Kidney capillary endothelial cell (primary cell): ENCODE data around the gene TWSG1.

Source experiments
- DNase-seq: peaks from one replicate; pipeline ENCODE4 v3.0.0-alpha.2; 2018; ENCODE audit warnings: low spot score

The TWSG1 gene

GRCh38 chr18:9334329-9334972 lies at the start of gene TWSG1:
TWSG1 (plus strand) TSS chr18:9334773; CDS start chr18:9337230, 2,457 bp downstream.
- peak; percentile 73 for DNase-seq

GRCh38 chr18:9285604-9286003 lies 49.0 kb upstream of the TWSG1 start:
- no peak for DNase-seq

- no peak for DNase-seq
Measured at GRCh38 chr18:9287036-9287435, 47.5 kb upstream of the TWSG1 start.

- no peak for DNase-seq
Measured at GRCh38 chr18:9289698-9290097, 44.9 kb upstream of the TWSG1 start.

GRCh38 chr18:9290156-9290555 lies 44.4 kb upstream of the TWSG1 start:
- no peak for DNase-seq

- DNase-seq = no peak
Measured at GRCh38 chr18:9292047-9292446, 42.5 kb upstream of the TWSG1 start.

- DNase-seq = no peak
Measured at GRCh38 chr18:9293948-9294347, 40.6 kb upstream of the TWSG1 start.

- no peak for DNase-seq
Measured at GRCh38 chr18:9296233-9297006, 38.2 kb upstream of the TWSG1 start.

GRCh38 chr18:9297007-9297393 lies 37.6 kb upstream of the TWSG1 start:
- no peak for DNase-seq

- no peak for DNase-seq
Measured at GRCh38 chr18:9304388-9305070, 30.0 kb upstream of the TWSG1 start.

- no peak for DNase-seq
Measured at GRCh38 chr18:9319333-9319732, 15.2 kb upstream of the TWSG1 start.

GRCh38 chr18:9321017-9321452 lies 13.5 kb upstream of the TWSG1 start:
- peak; percentile 17 for DNase-seq

GRCh38 chr18:9321736-9322135 lies 12.8 kb upstream of the TWSG1 start:
- DNase-seq = no peak

GRCh38 chr18:9322744-9323143 lies 11.8 kb upstream of the TWSG1 start:
- no peak for DNase-seq

- no peak for DNase-seq
Measured at GRCh38 chr18:9323750-9324445, 10.7 kb upstream of the TWSG1 start.

GRCh38 chr18:9325716-9326115 lies 8.9 kb upstream of the TWSG1 start:
- DNase-seq = no peak

GRCh38 chr18:9328776-9329175 lies 5.8 kb upstream of the TWSG1 start:
- no peak for DNase-seq

- DNase-seq = no peak
Measured at GRCh38 chr18:9329471-9329870, 5.1 kb upstream of the TWSG1 start.

GRCh38 chr18:9330419-9330818 lies 4.2 kb upstream of the TWSG1 start:
- DNase-seq = no peak

- no peak for DNase-seq
Measured at GRCh38 chr18:9333441-9334328, 888 bp upstream of the TWSG1 start.

GRCh38 chr18:9334973-9335696 lies 562 bp downstream of the TWSG1 start:
- peak; percentile 36 for DNase-seq
